NCI-H1417 treated with DMSO at 0.1 percent for 48 hours (cell line): ENCODE measurements around the gene IL1RAP.

Experiments
- DNase-seq: peaks from one replicate; lab custom pipeline; 2025; lab: John Stamatoyannopoulos, UW

IL1RAP gene

DNA sequence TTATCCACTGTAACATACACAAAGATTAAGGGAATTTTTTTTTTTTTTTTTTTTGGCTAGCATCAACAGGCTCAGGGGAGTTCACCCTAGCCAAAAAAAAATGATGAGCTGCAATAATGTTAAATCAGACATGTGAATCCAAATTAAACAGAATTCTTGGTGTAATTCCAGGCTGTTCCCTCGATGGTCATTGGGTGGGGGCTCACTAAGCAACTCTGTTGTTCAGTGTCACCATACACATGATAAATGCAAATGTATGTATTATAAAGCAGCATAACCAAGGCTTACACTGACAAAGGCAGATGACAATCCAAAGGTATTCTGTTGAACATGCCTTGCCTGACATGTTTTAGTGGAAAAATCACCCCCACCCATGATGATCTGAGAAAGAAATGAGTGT is 29.0 kb downstream of the IL1RAP start:
- DNase-seq = no peak

- no peak for DNase-seq
Observed at GRCh38 chr3:190543671-190544070, 29.8 kb downstream of the IL1RAP start.

DNA sequence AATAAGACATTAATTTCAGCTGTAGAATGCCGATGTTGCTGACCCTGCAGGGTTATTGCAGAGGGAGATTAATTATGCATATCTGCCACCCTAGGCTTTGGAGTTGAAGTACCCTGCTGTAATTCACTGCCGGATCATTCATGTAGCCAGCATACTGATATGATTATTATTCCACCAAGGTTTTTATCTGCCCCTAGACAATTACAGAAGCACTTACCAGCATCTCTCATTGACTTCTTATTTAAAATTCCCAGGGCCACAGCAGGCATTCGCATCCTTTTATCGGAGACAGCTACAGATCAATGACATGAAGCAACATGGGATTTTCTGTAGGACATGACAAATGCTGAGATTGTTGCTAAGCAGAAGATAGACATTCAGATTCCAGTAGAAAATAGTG is 31.3 kb downstream of the IL1RAP start:
- no peak for DNase-seq

DNA sequence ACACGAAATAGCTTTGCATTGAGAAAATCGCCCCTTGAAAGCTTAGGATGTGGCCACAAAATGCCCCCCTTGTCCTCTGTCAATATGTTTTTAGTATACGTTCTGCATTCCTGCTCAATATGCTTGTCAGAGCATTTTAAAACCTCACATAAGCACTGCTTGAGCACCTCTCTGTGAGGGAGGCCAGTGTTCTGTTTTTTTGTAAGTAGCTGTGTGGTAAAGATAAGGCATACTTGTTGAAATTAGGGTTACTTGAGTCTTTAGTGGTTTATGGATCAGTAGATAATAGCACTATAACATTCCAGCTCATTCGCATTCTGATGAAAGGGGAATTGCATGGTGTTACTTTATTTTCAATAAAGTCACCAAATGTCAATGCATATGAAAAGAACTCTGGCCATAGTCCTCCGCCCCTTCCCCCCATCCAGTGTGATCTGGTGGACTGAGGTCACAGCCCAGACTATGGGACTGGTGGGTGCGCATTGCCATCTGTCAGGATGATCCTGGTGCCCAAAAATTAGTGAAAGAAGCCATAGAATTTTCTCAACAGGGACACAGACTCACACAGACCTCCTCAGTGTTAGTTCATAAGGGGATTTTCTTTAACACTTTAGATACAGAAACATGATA is 33.1 kb downstream of the IL1RAP start:
- DNase-seq = no peak

DNA sequence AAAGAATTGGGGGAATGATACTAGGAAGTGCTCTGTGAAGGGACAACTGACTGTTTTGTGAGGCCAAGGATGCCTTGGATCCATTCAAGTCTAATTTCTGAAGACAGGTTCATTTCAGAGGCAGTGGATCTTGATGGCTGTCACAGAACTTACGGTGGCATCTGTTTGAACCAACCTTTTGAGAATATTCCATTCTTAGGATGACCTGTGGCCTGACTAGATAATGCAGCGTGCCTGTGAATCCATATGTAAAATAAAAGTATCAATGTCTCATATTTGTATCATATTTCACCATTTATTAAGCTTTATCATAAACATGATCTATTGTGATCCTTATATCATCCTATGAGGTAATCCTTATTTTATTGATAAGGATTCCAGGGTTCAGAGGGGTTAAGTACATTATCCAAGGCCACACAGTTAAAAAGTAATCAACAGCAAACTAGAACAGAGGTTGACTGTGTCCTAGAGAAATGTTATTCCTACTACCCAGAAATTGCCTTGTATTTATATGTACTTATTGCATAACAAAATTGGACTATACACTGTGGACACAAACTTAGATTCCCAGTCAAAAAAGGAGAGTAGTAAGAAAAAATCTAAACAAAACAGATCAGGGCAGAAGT is 34.3 kb downstream of the IL1RAP start:
- DNase-seq = no peak

- no peak for DNase-seq
Observed at GRCh38 chr3:190552021-190552420, 38.1 kb downstream of the IL1RAP start.

GRCh38 chr3:190552969-190553759 is 39.3 kb downstream of the IL1RAP start:
- no peak for DNase-seq

DNA sequence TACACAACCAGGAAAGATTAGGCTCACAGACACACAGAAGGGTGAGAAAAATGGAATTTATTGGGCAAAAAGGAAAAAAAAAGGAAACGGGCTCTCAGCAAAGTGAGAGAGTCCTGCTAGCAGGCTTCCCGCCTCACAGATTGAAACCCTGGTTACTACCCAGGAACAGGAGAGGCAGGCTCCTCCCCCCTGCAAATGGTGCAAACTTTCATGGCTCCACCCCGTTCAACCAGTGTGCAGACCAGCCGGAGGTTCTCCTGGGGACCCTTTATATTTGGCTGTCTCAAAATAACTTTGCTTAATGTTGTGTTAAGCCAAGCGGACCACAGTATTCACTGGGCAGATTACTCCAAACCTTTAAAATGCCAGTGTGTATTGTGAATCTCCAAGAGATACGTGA is 40.3 kb downstream of the IL1RAP start:
- DNase-seq = no peak

DNA sequence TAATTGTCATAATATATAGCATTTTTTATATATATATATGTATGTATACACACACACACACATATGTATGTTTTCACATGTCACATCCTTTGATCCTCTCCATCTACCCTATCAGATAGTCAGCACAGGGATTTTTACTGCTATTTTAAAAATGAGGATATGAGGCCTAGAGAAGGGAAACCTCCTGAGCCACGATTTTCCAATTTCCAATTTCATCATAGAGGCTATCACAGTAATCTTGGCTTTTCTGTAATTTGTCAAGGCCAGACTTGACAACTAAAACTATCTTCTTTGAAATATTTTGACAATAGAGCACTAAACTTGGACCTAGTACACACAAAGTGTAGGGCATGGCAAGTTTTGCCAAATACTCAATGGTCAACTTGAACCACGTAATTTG is 42.5 kb downstream of the IL1RAP start:
- DNase-seq = no peak

- DNase-seq = no peak
Observed at GRCh38 chr3:190557296-190557695, 43.4 kb downstream of the IL1RAP start.

GRCh38 chr3:190558316-190558715 is 44.4 kb downstream of the IL1RAP start:
- no peak for DNase-seq

DNA sequence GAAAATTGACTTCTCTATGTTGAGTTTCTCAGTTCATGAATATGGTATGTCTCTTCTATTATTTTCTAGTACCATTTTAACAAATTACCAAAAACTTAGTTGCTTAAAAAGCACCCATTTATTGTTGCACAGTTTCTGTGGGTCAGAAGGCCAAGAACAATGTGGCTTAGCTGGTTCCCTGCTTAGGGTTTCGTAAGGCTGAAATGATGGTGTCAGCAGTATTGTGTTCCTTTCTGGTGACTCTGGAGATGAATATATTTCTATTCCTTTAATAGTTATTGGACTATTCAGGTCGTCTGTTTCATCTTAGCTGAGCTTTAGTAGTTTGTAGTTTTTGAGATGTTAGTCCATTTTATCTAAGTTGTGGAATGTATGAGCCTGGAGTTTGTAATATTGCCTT is 44.9 kb downstream of the IL1RAP start:
- DNase-seq = no peak

DNA sequence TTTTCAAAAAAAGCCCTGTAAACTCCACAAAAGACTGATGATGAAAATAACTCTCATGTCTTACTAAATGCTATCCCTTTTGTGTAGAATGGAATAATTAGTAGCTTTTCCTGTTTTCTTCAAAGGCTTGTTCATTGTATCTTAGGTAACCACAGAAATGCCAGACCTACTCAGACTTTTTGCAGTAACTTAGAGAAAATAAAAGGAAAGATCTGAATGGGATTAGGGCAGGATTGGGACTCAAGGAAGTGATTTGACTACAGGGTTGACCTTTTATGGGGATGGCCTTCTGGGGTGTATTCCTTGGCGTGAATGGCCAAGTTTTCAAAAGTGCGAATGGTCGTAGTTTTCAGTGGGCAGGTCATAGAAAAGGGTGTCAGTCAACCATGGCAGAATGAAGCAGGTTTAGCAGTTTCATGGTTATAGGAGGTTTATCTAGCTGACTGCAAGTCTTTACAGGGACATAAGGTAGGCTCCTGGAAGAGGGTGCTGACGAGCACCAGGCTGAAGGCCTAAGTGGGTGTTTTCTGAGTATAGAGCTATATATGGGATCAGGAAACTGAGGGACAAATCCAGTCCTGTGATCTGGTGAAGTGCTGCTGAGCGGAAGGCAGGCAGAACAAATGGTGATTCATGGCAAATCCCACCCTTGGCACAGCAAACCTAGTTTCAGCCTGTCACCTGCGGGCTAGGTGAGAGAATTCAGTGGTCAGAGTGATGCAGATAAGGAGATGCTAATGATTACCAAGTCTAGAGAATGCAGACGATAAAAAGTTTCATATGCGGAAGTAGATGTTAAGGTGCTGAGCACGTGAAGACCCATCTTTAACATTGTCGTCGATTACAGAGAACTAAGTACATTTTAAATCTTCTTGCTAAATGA is 46.4 kb downstream of the IL1RAP start:
- DNase-seq = no peak

- DNase-seq = no peak
Observed at GRCh38 chr3:190562866-190563510, 49.1 kb downstream of the IL1RAP start.

GRCh38 chr3:190564175-190564574 is 50.3 kb downstream of the IL1RAP start:
- DNase-seq = no peak

DNA sequence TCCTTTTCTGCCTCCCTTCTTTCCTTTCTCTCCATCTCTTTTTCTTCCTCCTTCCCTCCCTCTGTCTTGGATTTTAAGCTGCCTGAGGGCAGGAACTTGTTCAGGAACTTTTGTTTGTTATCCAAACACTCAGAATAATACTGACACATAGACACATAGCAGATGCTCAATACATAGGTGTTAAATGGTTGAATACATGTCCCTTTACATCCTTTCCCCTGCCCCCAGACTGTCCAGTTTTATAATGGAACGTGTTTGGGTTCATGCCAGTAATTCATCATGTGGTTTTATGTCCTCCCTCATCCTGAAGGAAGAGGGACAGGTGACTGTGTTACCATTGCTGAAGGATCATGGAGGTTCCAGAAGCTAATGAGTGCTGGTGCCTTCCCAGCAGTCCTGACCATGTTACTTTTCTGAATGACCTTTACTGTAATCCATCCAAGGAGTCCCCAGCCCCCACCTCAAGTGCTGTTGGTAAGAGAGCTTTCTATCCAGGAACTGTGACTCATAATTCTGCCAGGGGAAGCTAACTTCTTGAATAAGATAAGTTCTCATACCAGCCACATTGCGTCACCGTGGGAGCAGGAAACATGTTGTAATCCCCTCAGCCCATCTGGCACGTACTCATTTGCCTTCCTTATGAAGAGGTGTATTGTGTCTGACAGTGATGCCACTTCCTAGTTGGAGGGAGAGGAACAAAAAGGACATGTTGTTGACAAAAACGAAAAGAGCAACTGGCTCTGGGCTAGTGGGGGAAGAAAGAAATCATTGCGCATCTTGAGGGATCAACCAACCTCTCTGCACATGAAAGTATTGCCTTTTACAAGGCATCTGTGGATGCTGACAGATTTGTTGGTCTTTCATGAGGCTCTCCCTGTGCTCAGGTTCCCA is 52.4 kb downstream of the IL1RAP start:
- no peak for DNase-seq

DNA sequence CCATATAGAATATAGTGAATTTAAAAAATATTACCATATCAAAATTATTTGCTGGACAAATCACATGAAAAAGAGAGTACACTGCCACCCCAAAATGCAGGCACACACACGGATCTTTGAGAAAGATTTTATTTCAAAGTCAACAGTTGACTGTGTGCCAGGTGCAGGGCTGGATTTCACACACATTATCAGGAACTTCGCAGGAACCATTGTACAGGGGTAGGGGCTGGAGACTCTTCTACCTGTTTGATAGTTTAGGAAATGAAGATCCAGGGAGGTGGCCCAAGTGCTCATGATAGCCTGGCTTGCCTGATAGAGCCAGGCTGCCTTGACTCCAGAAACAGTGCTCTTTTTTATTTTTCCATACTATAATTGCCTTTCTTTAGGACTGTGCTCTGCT is 54.2 kb downstream of the IL1RAP start:
- DNase-seq = no peak

- DNase-seq = no peak
Observed at GRCh38 chr3:190574473-190574872, 60.6 kb downstream of the IL1RAP start.

DNA sequence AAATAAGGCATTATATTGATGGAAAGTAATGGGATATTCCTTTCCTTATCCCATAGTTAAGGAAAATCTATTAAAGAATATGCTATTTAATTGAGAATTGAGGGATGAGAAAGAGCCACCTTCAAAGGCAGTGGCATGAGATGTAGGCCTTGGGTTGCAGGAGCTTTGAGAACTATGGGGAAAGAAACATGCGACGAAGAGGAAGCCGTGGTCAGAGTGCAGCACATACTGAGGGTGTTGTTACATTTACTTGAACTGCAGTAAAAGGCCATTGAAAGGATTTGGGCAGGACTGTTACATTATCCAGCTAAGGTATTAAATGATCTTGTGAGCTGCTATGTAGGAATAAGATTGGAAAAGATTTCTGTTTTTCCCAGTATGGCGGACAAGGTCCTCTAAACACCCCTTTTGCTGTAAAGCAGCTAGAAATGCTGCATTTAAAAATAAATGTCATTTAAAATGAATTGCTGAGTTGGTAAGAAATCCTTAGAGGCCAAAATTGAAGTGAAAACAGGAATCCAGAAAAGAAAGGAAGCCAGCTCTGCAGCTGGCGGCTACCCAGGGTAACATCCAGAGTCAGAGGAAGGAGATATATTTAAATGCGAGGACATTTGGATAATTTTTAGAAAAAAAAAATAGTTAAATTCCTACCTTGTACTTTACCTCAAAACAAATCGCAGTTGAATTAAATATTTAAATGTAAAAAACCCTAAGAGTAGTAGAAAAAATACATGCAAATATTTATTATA is 61.7 kb downstream of the IL1RAP start:
- no peak for DNase-seq

DNA sequence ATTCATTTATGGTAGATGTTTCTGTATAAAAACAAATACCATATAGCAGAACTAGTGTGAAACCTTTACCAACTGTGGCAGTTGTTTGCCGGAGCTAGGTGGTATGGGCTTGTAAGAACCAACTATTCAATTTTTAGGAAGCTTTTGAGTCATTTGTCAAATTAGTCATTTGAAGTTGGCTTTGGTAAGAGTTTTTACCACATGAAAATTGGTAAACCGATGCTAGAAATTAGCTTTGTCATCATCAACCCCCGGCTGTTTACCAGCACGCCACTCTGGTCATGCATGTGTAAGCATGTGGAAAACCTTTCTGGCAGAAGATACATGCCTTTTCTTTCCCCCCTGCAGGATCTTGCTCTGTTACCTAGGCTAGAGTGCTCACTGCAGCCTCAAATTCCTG is 63.3 kb downstream of the IL1RAP start:
- DNase-seq = no peak
